ENCODE results near the gene ZNF519.
"Not testable (repeated sequence)": the region's sequence is repeated elsewhere in the genome, so short reads cannot be mapped to it uniquely, and the experiment has no call there.

ZNF519 gene

GRCh38 chr18:14170367-14171036 lies 38.3 kb upstream of the ZNF519 start:
- DNase-seq (ENCODE audit: extremely low spot score); POLR2A ChIA-PET; CTCF ChIA-PET: not testable (repeated sequence)

- DNase-seq (ENCODE audit: extremely low spot score); CTCF ChIA-PET; POLR2A ChIA-PET: not testable (repeated sequence)
These were observed 30.7 kb upstream of the ZNF519 start for GRCh38 chr18:14162915-14163314.

DNA sequence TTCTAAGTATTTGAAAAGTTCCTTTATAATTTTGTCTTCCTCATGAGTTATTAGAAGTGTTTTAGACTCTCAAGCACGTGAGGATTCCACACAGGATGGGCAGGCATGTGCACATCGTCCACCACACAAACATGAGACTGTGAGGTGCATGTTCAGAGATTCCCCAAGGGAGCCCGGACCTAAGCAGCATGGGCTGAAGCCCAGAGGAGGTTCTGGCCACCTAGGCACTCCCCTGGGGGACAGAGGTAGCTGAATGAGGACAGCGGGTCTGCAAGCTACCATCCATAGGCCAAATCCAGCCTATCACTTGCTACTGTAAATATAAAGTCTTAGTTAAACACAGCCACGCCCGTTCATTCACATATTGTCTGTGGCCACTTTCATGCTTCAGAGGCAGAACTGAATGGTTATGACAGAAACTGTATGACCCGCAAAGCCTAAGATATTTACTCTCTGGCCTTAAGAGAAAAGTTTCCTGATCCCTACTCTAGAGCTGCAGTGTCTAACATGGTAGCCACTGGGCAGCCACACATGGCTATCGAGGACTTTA lies 19.4 kb upstream of the ZNF519 start:
- POLR2A ChIA-PET; CTCF ChIA-PET; DNase-seq (ENCODE audit: extremely low spot score): not testable (repeated sequence)

DNA sequence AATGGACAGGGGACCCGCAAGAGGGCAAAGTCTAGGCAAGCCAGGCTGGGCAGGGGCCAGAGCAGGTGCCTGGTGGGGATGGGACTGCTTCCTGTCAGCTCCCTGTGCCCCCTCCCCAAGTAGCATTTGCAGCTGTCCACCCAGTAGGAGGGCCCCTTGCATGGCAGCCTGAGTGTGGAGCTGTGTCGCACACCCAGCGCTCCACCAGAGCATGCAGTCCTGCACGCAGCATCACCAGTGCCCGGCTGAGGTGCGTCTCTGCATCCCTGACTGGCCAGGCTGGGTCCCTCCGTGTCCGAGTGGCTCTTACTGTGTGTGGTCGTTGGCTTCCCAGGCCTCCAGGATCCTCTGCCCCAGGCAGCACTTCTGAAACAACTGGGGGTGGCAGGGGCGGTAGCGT lies 18.5 kb upstream of the ZNF519 start:
- DNase-seq (ENCODE audit: extremely low spot score); POLR2A ChIA-PET; CTCF ChIA-PET: not testable (repeated sequence)

- POLR2A ChIA-PET; DNase-seq (ENCODE audit: extremely low spot score); CTCF ChIA-PET: not testable (repeated sequence)
These were observed 17.7 kb upstream of the ZNF519 start for GRCh38 chr18:14149916-14150420.

GRCh38 chr18:14149121-14149850 lies 17.1 kb upstream of the ZNF519 start:
- POLR2A ChIA-PET; CTCF ChIA-PET; DNase-seq (ENCODE audit: extremely low spot score): not testable (repeated sequence)

DNA sequence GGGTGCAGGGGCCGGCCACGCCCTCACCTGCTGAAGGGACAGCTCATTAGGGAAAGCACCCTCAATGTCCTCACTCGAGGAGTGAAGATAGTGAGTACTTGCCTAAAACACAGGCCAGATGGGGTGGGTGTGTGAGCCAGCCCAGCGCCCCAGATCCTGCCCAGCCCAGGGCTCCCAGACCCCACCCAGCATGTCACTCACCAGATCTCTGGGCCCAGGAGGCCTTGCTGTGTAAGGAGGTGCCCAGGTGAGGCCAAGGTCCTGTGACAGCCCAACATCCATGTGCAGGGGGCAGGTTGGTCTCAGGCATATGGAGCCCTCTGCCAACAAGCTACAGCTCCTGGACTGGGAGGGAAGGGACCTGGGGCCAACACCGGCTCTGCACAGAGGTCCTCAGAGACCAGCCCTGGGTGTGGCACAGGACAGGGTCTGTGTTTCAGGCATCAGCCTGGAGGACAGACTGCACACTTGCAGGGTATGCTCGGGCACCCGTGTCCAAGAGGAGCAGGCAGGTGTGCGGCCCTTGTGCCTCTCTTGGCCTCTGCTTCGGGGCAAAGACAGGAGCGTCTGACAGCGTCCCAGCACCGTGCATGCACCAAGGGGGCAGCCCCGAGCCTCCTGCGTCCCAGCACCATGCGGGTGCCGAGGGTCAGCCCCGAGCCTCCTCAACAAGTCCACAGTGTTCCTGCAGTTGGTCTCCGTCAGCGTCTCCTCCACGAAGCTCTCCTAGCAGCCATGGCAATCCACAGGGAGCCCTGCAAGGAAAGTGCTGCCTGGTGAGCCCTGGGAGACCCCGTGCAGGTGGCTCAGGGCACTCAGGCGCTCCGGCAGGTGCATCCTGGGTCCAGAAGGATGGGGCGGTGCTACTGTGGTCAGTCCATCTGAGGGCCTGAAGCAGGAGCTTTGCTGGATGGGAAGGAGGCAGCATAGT lies 16.0 kb upstream of the ZNF519 start:
- DNase-seq (ENCODE audit: extremely low spot score); POLR2A ChIA-PET; CTCF ChIA-PET: not testable (repeated sequence)

DNA sequence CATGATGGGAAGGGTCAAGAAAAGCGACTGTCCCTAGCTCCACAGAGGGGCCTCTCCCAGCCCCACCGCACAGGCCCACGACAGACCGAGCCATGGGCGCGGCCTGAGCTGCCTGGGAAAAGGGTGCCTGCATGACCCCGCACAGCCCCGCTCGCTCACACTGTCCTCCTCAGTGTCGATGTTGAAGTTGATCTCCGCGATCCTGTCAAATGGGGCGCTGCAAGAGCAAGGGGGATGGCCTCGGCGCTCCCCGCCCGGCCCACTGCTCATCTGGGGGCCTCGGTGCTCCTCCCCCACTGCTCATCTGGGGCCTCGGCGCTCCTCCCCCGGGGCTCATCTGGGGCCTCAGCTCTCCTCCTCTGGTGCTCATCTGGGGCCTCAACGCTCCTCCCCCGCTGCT lies 14.5 kb upstream of the ZNF519 start:
- POLR2A ChIA-PET; DNase-seq (ENCODE audit: extremely low spot score): not testable (repeated sequence)

DNA sequence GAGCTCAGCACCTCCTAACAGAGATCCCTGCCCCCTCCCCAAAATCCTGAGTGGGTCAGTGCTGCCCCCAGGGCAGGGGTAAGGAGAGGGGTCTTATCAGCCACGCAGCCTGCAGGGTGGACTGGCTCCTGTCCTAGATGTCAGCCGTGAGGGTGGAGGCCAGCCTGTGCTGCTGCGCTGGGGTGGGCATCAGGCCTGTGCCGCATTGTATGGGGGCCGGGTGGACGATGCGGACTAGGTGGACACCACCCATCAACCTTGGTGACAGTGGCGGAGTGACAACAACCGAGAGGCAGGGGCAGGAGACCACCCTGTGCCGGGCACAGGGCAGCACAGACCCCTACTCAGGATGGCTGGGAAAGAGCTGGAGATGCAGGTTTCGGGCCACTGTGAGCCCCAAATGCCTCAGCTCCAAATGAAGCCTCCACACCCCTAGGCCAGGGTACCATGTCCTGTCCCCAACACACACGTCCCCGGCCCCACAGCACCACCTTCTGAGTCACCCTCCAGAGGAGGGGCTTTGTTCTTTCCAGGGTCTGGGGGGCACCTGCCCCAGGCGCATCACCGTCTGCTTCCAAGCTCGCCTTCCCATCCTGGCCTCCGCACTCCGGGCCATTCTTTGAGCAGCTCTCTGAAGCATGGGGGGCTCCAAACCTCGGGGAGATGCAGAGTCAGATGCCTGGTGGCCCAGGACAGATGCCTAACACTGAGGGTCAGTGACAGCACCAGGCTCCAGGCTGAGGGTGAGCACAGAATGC lies 13.5 kb upstream of the ZNF519 start:
- POLR2A ChIA-PET; DNase-seq (ENCODE audit: extremely low spot score); CTCF ChIA-PET: not testable (repeated sequence)

More for the DNA sequence above, 14.5 kb upstream of the ZNF519 start:
- CTCF ChIA-PET: not testable (repeated sequence)

DNA sequence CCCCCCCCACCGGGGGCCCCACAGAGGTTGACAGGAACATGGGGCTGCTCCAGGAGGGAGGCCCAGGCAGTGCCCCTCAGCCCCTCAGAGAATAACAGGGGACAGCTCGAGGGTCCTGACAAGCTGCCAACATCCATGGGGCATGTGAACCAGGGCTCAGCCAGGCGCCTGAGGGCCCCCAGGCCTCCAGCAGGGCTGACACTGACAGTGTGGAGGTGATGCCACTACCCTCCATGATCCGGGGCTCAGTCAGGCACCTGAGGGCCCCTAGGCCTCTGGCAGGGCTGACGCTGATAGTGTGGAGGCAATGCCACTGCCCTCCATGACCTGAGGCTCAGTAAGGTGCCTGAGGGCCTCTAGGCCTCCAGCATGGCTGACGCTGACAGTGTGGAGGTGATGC lies 12.8 kb upstream of the ZNF519 start:
- CTCF ChIA-PET; DNase-seq (ENCODE audit: extremely low spot score); POLR2A ChIA-PET: not testable (repeated sequence)

- ChIA-PET CTCF (no interaction called here), POLR2A (no interaction called here)
- no peak for TF ChIP-seq SUZ12 (IDR thresholded peaks at IDR 0.05)
- TF ChIP-seq LEF1 (IDR thresholded peaks at IDR 0.05; ENCODE audit: borderline replicate concordance): no peak
- no peak for TF ChIP-seq FOXA1 (IDR thresholded peaks at IDR 0.05)
- TF ChIP-seq, protein P1, sequence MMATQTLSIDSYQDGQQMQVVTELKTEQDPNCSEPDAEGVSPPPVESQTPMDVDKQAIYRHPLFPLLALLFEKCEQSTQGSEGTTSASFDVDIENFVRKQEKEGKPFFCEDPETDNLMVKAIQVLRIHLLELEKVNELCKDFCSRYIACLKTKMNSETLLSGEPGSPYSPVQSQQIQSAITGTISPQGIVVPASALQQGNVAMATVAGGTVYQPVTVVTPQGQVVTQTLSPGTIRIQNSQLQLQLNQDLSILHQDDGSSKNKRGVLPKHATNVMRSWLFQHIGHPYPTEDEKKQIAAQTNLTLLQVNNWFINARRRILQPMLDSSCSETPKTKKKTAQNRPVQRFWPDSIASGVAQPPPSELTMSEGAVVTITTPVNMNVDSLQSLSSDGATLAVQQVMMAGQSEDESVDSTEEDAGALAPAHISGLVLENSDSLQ (IDR thresholded peaks at IDR 0.05): no peak
- no peak for TF ChIP-seq TARDBP (IDR thresholded peaks at IDR 0.05)
- TF ChIP-seq FOXM1 (IDR thresholded peaks at IDR 0.05; ENCODE audit: borderline replicate concordance): no peak
- no peak for TF ChIP-seq ZNF384 (IDR thresholded peaks at IDR 0.05)
- no peak for TF ChIP-seq ARNT (IDR thresholded peaks at IDR 0.05)
- TF ChIP-seq SP1 (IDR thresholded peaks at IDR 0.05): no peak
- no peak for TF ChIP-seq ELF4 (IDR thresholded peaks at IDR 0.05)
- no peak for TF ChIP-seq NFRKB (IDR thresholded peaks at IDR 0.05)
- DNase-seq (ENCODE audit: extremely low spot score): no peak
These were observed 12.3 kb upstream of the ZNF519 start for GRCh38 chr18:14144628-14144895.

- POLR2A ChIA-PET: not testable (repeated sequence)
These were observed 11.8 kb upstream of the ZNF519 start for GRCh38 chr18:14143871-14144627.

GRCh38 chr18:14143396-14143795 lies 11.2 kb upstream of the ZNF519 start:
- DNase-seq (ENCODE audit: extremely low spot score); POLR2A ChIA-PET; CTCF ChIA-PET: not testable (repeated sequence)

More at GRCh38 chr18:14143871-14144627, 11.8 kb upstream of the ZNF519 start:
- DNase-seq (ENCODE audit: extremely low spot score); CTCF ChIA-PET: not testable (repeated sequence)

DNA sequence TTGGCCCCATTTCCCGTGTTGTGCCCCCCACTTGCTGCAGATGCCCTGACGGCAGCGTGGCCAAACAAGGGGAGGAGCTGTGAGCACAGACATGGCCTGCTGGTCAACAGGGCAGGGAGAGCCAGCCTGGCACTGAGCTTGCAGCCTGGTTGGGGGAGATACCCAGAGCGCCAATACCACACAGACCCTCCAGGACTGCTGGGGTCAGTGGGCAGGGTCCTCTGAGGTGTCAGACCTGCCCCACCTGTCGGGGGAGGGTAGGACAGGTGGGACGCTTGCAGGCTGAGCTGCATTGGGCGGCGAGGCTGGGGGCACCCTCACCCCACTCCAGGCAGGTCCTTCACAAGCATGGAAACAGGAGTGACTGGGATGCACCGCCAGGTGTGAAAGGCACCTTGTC lies 9.9 kb upstream of the ZNF519 start:
- DNase-seq (ENCODE audit: extremely low spot score); CTCF ChIA-PET; POLR2A ChIA-PET: not testable (repeated sequence)
